Measurements from ENCODE around the gene PPP2R5E. TPM values are rescaled to one million over a fixed set of nuclear protein-coding genes. Genes with fewer than 3 reads are reported as not detected.

Gene PPP2R5E
- total RNA-seq, 4 donors from 2014 or later: 16.8 to 23.7 (median 20.4) TPM

- Histone ChIP-seq H3K36me3 (no peaks in the 10 kb centered on the region), H3K4me3 (no peak overlapping the region), H3K9me3 (no peaks in the 10 kb centered on the region), H3K27ac (no peak overlapping the region), H3K27me3 (no peaks in the 10 kb centered on the region), H3K4me1 (no peaks in the 10 kb centered on the region)
- TF ChIP-seq POLR2A (IDR thresholded peaks at IDR 0.05): no peak
- no peak for TF ChIP-seq EP300 (IDR thresholded peaks at IDR 0.05)
- TF ChIP-seq POLR2AphosphoS5 (IDR thresholded peaks at IDR 0.05): no peak
- no peak for TF ChIP-seq CTCF (IDR thresholded peaks at IDR 0.05)
- no peak for DNase-seq (ENCODE audit: low spot score in 2 of 2)
- WGBS: 25% methylated on average over 1 of the region's 1 CpG
Measured at GRCh38 chr14:63564318-63564717, 21.1 kb upstream of the PPP2R5E start.

GRCh38 chr14:63563370-63564026, 20.3 kb upstream of the PPP2R5E start:
- Histone ChIP-seq H3K36me3 (no peaks in the 10 kb centered on the region), H3K4me3 (no peak overlapping the region), H3K4me1 (no peaks in the 10 kb centered on the region), H3K27me3 (no peaks in the 10 kb centered on the region), H3K9me3 (no peaks in the 10 kb centered on the region), H3K27ac (no peak overlapping the region)
- TF ChIP-seq POLR2A (IDR thresholded peaks at IDR 0.05) (no peak), CTCF (IDR thresholded peaks at IDR 0.05) (no peak), EP300 (IDR thresholded peaks at IDR 0.05) (no peak), POLR2AphosphoS5 (IDR thresholded peaks at IDR 0.05) (no peak)
- no peak for DNase-seq (ENCODE audit: low spot score in 2 of 2)
- WGBS: 80% methylated on average over 7 of the region's 7 CpGs

GRCh38 chr14:63562405-63562804, 19.2 kb upstream of the PPP2R5E start:
- no peak overlapping the region for H3K27ac ChIP-seq
- TF ChIP-seq EP300 (IDR thresholded peaks at IDR 0.05) (no peak), CTCF (IDR thresholded peaks at IDR 0.05) (no peak), POLR2A (IDR thresholded peaks at IDR 0.05) (no peak), POLR2AphosphoS5 (IDR thresholded peaks at IDR 0.05) (no peak)
- no peaks in the 10 kb centered on the region for H3K4me1 ChIP-seq
- no peaks in the 10 kb centered on the region for H3K27me3 ChIP-seq
- no peaks in the 10 kb centered on the region for H3K9me3 ChIP-seq
- WGBS: 83% methylated on average over 3 of the region's 3 CpGs
- DNase-seq (ENCODE audit: low spot score in 2 of 2): no peak
- no peaks in the 10 kb centered on the region for H3K36me3 ChIP-seq
- no peak overlapping the region for H3K4me3 ChIP-seq

- Histone ChIP-seq H3K27ac (no peak overlapping the region), H3K4me1 (no peaks in the 10 kb centered on the region), H3K36me3 (no peaks in the 10 kb centered on the region), H3K27me3 (no peaks in the 10 kb centered on the region), H3K9me3 (no peaks in the 10 kb centered on the region), H3K4me3 (no peak overlapping the region)
- no peak for DNase-seq (ENCODE audit: low spot score in 2 of 2)
- WGBS: 90% methylated on average over 7 of the region's 7 CpGs
- no peak for TF ChIP-seq CTCF (IDR thresholded peaks at IDR 0.05)
Measured at GRCh38 chr14:63555572-63555971, 12.4 kb upstream of the PPP2R5E start.

- no peak overlapping the region for H3K27ac ChIP-seq
- no peaks in the 10 kb centered on the region for H3K9me3 ChIP-seq
- WGBS: 52% methylated on average over 3 of the region's 3 CpGs
- no peak for DNase-seq (ENCODE audit: low spot score in 2 of 2)
- no peaks in the 10 kb centered on the region for H3K4me1 ChIP-seq
- no peaks in the 10 kb centered on the region for H3K27me3 ChIP-seq
- no peaks in the 10 kb centered on the region for H3K36me3 ChIP-seq
- no peak overlapping the region for H3K4me3 ChIP-seq
- TF ChIP-seq CTCF (IDR thresholded peaks at IDR 0.05): no peak
- TF ChIP-seq EP300 (IDR thresholded peaks at IDR 0.05): no peak
- no peak for TF ChIP-seq POLR2A (IDR thresholded peaks at IDR 0.05)
Measured at GRCh38 chr14:63551332-63551731, 8.2 kb upstream of the PPP2R5E start.

Measured in suprapubic skin (tissue), 4 donors.